TTC549 (cell line): ENCODE data around the gene PTPRR.

ENCODE experiments used
- FAIRE-seq: peaks from 2 replicates; lab custom pipeline; 2012; peaks lifted over from hg19 to GRCh38; lab: Jason Lieb, UNC

PTPRR gene

GRCh38 chr12:70686299-70686698 lies 234.2 kb downstream of the PTPRR start:
- FAIRE-seq, result no peak

- no peak for FAIRE-seq
These were observed 236.6 kb downstream of the PTPRR start for GRCh38 chr12:70683976-70684375.

- no peak for FAIRE-seq
These were observed 248.8 kb downstream of the PTPRR start for GRCh38 chr12:70671698-70672097.

- no peak for FAIRE-seq
These were observed 249.6 kb downstream of the PTPRR start for GRCh38 chr12:70670948-70671347.

DNA sequence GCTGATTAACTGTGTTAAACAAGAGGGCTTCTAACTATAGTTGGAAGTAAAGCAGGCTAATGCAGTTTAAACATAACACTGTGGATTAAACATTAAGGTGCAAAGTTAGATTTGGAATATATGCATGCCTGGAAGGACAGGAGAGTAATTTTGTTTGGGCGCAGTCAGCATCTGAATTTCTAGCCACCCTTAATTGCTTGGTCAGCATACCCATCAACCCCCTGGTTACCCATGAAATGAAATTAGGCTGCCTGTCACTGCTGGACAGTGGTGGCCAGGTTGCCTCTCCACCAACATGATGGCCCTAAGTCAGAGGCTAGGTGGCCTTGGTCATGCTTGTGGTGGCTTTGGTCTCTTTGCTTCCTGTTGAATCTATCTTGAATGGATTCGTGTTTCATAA lies 253.3 kb downstream of the PTPRR start:
- FAIRE-seq, result no peak

DNA sequence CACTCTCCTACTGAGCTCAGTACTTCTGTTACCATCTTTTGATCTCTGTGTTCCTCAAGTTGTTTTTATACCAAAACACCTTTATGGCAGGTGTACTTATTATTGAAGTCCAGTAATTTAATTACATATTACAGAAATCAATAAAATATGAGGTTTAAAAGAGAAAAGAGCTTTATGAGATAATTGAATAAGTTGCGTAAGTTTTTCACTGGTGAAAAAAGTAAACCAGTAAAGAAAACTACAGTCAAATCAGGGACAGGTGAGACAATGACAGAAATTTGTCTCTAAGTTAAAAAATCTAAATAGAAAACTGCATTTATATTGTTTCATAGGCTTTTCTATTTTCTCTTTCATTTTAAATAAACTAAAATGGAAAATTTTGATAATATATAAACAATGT lies 254.2 kb downstream of the PTPRR start:
- no peak for FAIRE-seq

DNA sequence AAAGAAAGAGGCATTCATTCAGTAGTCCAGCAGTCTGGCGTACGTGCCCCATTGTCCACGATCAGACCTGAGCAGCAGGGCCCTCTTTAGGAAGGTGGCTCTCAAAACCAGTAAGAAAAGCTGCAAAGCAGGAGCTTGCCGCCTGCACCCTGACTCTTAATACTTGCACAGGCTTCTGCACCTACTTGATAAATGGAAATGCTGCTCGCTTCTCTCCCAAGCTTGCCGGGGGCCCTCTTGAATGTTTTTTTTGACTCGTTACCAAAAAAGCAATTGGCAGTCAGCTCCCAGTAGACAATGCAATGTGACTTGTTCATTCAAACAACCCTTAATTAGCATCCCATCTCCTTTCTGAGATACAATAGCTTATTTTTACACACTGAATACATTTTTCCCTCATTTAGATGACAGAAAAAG lies 256.1 kb downstream of the PTPRR start:
- no peak for FAIRE-seq

- FAIRE-seq, result no peak
These were observed 256.7 kb downstream of the PTPRR start for GRCh38 chr12:70663838-70664237.

- FAIRE-seq, result no peak
These were observed 258.9 kb downstream of the PTPRR start for GRCh38 chr12:70661466-70662161.

- no peak for FAIRE-seq
These were observed 259.8 kb downstream of the PTPRR start for GRCh38 chr12:70660620-70661219.

DNA sequence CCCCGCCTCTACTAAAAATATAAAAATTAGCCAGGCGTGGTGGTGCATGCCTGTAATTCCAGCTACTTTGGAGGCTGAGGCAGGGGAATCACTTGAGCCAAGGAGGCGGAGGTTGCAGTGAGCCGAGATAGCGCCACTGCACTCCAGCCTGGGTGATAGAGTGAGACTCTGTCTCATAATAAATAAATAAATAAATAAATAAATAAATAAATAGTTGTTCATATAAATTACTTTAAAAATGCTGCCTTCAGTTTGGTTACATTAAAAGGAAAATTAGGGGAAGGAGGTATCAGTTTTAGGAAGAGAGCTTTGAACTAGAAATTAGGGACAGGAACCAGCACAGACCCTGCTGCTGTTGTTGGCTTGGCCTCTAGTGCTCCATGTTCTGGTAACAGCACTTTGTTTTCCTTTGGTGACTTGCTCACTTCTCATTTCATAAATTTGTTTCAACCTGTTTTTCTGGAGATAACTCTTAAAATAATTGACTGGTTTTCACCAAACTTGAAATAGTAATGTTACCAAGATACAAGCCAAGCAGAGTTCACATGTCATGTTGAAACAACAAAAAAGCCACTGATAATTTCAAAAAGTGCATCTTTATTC lies 260.4 kb downstream of the PTPRR start:
- FAIRE-seq, result no peak

GRCh38 chr12:70659077-70659606 lies 261.4 kb downstream of the PTPRR start:
- FAIRE-seq, result no peak

DNA sequence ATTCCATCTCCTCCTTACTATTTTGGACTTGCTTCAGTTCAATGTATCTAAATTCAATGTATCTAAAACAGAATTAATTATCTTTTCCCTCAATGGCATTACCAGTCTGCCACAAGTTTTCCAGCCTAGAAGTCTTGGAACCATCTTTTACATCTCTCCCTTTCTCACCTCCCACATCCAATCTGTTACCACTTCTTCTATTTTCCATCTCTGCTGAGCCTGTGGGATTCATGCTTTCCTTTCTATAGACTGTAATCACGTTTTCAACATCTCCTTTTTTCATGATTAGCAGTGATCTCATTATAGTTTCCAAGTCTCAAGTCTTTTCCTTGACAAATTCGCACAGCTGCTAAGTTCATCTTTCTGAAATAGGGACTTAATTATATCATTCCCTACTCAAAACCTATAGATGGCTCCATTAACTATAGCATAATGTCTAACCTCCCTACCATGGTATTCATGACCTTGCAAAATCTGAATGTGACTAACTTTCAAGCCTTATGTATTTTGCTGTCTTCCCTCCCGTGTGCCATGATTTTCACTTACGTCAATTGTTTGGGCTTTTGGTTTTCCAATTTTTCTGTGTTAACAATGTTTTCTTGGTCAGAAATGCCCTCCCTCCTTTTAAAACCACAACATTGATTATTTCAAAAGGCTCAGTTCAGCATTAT lies 262.8 kb downstream of the PTPRR start:
- no peak for FAIRE-seq

- no peak for FAIRE-seq
These were observed 268.1 kb downstream of the PTPRR start for GRCh38 chr12:70652451-70652850.

GRCh38 chr12:70648831-70649230 lies 271.7 kb downstream of the PTPRR start:
- no peak for FAIRE-seq

DNA sequence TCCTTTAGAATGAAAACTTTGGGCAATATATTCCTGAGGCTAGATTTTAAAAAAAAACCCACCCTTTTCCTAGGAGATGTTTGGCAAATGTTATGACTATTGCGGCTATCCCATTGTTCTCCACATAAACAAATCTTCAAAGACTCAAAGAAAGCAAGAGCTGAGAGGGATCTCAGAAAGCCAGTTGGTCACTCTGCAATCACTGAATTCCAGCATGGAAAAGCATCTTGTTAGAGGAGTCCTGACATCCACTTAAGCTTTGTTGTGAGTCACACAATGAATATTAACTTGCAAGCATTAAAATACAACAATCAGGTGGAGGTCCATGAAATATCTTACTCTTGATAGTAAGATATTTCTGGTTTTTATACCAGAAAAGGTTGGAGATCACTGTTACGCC lies 272.3 kb downstream of the PTPRR start:
- no peak for FAIRE-seq

- FAIRE-seq, result no peak
These were observed 273.7 kb downstream of the PTPRR start for GRCh38 chr12:70646850-70647249.

DNA sequence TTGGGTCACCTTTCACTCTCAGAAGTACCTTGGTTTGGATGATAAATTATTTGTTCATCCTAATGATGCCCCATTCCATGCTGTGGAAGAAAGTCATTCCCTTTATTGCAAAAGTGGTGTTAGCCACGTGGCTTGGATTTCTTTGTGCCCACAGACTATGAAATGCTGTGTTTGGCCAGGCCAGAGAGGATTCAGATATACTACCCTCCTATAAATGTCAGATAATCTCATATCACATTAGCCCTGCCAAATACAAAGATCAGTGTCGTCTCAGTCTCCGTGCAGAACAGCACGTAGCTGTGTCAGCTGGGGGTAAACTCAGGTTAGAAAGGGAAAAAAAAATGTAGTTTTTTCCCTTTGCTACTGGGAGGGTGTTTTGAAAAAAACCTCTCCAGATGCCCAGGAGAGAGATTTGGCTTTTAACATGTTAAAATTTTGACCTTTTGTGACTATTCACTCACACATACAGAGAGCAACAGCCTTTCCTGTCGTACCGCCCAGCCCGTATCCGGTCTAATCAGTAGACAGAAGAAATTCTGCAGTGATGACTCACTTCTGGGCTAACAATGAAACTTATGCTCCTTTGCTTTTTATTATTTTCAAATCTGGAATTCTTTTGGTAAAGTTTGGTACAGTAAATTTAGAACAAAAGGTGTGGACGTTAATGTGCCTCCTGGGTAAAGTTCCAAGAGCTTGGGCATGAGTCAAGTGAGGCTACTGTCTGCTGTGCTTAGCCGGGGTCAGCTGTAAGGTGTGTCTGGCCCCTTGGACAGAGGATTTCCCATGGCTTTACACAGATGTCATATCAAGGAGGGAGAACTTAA lies 274.8 kb downstream of the PTPRR start:
- no peak for FAIRE-seq

GRCh38 chr12:70644861-70645260 lies 275.7 kb downstream of the PTPRR start:
- no peak for FAIRE-seq

DNA sequence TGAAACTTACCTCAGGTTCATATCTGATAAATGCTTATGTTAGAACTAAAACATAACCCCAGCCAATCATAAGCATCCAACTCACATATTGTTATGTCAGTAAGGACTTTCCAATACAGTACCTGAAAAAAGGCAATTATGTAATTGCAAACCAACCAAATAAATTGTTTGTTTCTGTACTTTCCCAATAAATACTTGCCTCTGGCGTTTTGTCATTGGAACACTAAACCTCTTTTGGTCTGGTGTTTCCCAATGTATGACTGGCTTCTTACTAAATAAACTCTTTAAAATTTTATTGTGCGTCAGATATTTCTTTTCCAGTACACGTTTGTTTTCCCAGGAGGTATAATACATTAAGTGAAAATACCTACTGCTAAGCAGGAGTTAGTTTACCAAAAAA lies 276.6 kb downstream of the PTPRR start:
- FAIRE-seq, result no peak

GRCh38 chr12:70641691-70642090 lies 278.8 kb downstream of the PTPRR start:
- no peak for FAIRE-seq

GRCh38 chr12:70640901-70641300 lies 279.6 kb downstream of the PTPRR start:
- FAIRE-seq, result no peak
